Measurements from ENCODE around the gene LTBP3.

GRCh38 chr11:65500387-65501185, 57.6 kb downstream of the LTBP3 start:
- no peak for TF ChIP-seq EZH2 (IDR thresholded peaks at IDR 0.05; ENCODE audit: borderline replicate concordance, insufficient read depth, low read length, poor library complexity, severe bottlenecking)
- no peak for TF ChIP-seq CTCF (IDR thresholded peaks at IDR 0.05; ENCODE audit: poor library complexity, severe bottlenecking)
- peak; percentile 40 for TF ChIP-seq MXI1 (conservative IDR thresholded peaks at IDR 0.05; ENCODE audit: poor library complexity, severe bottlenecking)
- TF ChIP-seq SMC3 (conservative IDR thresholded peaks at IDR 0.05; ENCODE audit: poor library complexity) = peak; percentile 30
- peak; percentile 90 for TF ChIP-seq POLR2AphosphoS5 (IDR thresholded peaks at IDR 0.05)

All from neural cell (in vitro differentiated cells).